CD4-positive, alpha-beta T cell treated with Interleukin-1 beta for 1 hour (primary cell): Measurements from ENCODE around the gene KRT82.
"Not testable (repeated sequence)": the region's sequence is repeated elsewhere in the genome, so short reads cannot be mapped to it uniquely, and the experiment has no call there.

Source experiments
- DNase-seq, 2 donors: peaks; one replicate each; pipeline ENCODE4 v3.0.0-alpha.2; 2020 to 2022

Gene KRT82

GRCh38 chr12:52405922-52406385 is at the start of gene KRT82:
KRT82 (minus strand) TSS chr12:52406335; CDS start chr12:52406277, 58 bp downstream.
- no peak for DNase-seq

- no peak for DNase-seq
Observed at GRCh38 chr12:52455821-52456220, 49.7 kb upstream of the KRT82 start.

- no peak for DNase-seq
Observed at GRCh38 chr12:52454411-52455201, 48.5 kb upstream of the KRT82 start.

GRCh38 chr12:52452101-52452500 is 46.0 kb upstream of the KRT82 start, which contains the start of gene KRT6B:
KRT6B (minus strand) TSS chr12:52452146; CDS start chr12:52452078, 68 bp downstream.
- no peak for DNase-seq

GRCh38 chr12:52448228-52448627 is 42.1 kb upstream of the KRT82 start:
- DNase-seq = no peak

GRCh38 chr12:52447196-52447595 is 41.1 kb upstream of the KRT82 start:
- DNase-seq = not testable (repeated sequence)

GRCh38 chr12:52446367-52447045 is 40.4 kb upstream of the KRT82 start:
- no peak for DNase-seq

- no peak for DNase-seq
Observed at GRCh38 chr12:52445876-52446275, 39.7 kb upstream of the KRT82 start.

GRCh38 chr12:52444647-52445595 is 38.8 kb upstream of the KRT82 start:
- DNase-seq = no peak

GRCh38 chr12:52443966-52444365 is 37.8 kb upstream of the KRT82 start:
- no peak for DNase-seq

GRCh38 chr12:52442600-52443061 is 36.5 kb upstream of the KRT82 start:
- no peak for DNase-seq

GRCh38 chr12:52441320-52441911 is 35.3 kb upstream of the KRT82 start:
- no peak for DNase-seq

GRCh38 chr12:52440821-52441319 is 34.7 kb upstream of the KRT82 start:
- no peak for DNase-seq

GRCh38 chr12:52439845-52440244 is 33.7 kb upstream of the KRT82 start:
- DNase-seq = no peak

- DNase-seq = no peak
Observed at GRCh38 chr12:52439420-52439819, 33.3 kb upstream of the KRT82 start.

- no peak for DNase-seq
Observed at GRCh38 chr12:52438305-52439301, 32.5 kb upstream of the KRT82 start.

GRCh38 chr12:52437508-52437907 is 31.4 kb upstream of the KRT82 start:
- no peak for DNase-seq

GRCh38 chr12:52436828-52437474 is 30.8 kb upstream of the KRT82 start:
- no peak for DNase-seq

- no peak for DNase-seq
Observed at GRCh38 chr12:52436000-52436827, 30.1 kb upstream of the KRT82 start.

- DNase-seq = no peak
Observed at GRCh38 chr12:52435659-52435999, 29.5 kb upstream of the KRT82 start.
